Measurements from ENCODE around the gene ELMO1.

ELMO1 gene

GRCh38 chr7:37425498-37425897 lies 23.2 kb downstream of the ELMO1 start:
- no peak for TF ChIP-seq CTCF (IDR thresholded peaks at IDR 0.05; ENCODE audit: control extremely low read depth, extremely low read depth, low read depth, missing control alignments)
- ChIA-PET CTCF (interaction anchor here (1.3 to 1.7 kb wide), 2 partner anchors 9 to 82 kb away, joined by 3 to 4 read pairs; no protein-coding TSS in a partner anchor), POLR2A (no interaction called here)
- DNase-seq (ENCODE audit: extremely low spot score), result no peak

- POLR2A ChIA-PET, result no interaction called here
- CTCF ChIA-PET, result interaction anchor here (1.3 to 1.7 kb wide), 2 partner anchors 8 to 82 kb away, joined by 3 to 4 read pairs; no protein-coding TSS in a partner anchor
- no peak for DNase-seq (ENCODE audit: extremely low spot score)
- no peak for TF ChIP-seq CTCF (IDR thresholded peaks at IDR 0.05; ENCODE audit: control extremely low read depth, extremely low read depth, low read depth, missing control alignments)
These were observed 23.7 kb downstream of the ELMO1 start for GRCh38 chr7:37424995-37425394.

- no peak for TF ChIP-seq CTCF (IDR thresholded peaks at IDR 0.05; ENCODE audit: control extremely low read depth, extremely low read depth, low read depth, missing control alignments)
- ChIA-PET POLR2A (no interaction called here), CTCF (interaction anchor here (1.7 kb wide), 1 partner anchor 83 kb away, joined by 4 read pairs; no protein-coding TSS in a partner anchor)
- no peak for DNase-seq (ENCODE audit: extremely low spot score)
These were observed 24.1 kb downstream of the ELMO1 start for GRCh38 chr7:37424521-37424920.

GRCh38 chr7:37421861-37422500 lies 26.7 kb downstream of the ELMO1 start:
- DNase-seq (ENCODE audit: extremely low spot score), result no peak
- ChIA-PET CTCF (interaction anchor here (1.2 to 1.8 kb wide), 3 partner anchors 10 to 24 kb away, joined by 3 to 4 read pairs (median 3); no protein-coding TSS in a partner anchor), POLR2A (no interaction called here)
- TF ChIP-seq CTCF (IDR thresholded peaks at IDR 0.05; ENCODE audit: control extremely low read depth, extremely low read depth, low read depth, missing control alignments), result no peak

GRCh38 chr7:37420946-37421695 lies 27.5 kb downstream of the ELMO1 start:
- POLR2A ChIA-PET, result no interaction called here
- CTCF ChIA-PET, result interaction anchor here (1.6 to 1.8 kb wide), 2 partner anchors 10 to 23 kb away, joined by 3 to 4 read pairs; no protein-coding TSS in a partner anchor
- no peak for DNase-seq (ENCODE audit: extremely low spot score)
- no peak for TF ChIP-seq CTCF (IDR thresholded peaks at IDR 0.05; ENCODE audit: control extremely low read depth, extremely low read depth, low read depth, missing control alignments)

- no peak for TF ChIP-seq CTCF (IDR thresholded peaks at IDR 0.05; ENCODE audit: control extremely low read depth, extremely low read depth, low read depth, missing control alignments)
- DNase-seq (ENCODE audit: extremely low spot score), result no peak
- ChIA-PET POLR2A (no interaction called here), CTCF (interaction anchor here (1.4 kb wide), 1 partner anchor 9 kb away, joined by 3 read pairs; no protein-coding TSS in a partner anchor)
These were observed 29.2 kb downstream of the ELMO1 start for GRCh38 chr7:37419496-37419895.
